Measurements from ENCODE around the gene TMTC2.

The TMTC2 gene

GRCh38 chr12:83016991-83017390 lies 330.3 kb downstream of the TMTC2 start:
- Histone ChIP-seq H3K9me3 (ENCODE audit: insufficient read depth, low read length) (no peaks in the 10 kb centered on the region), H3K79me2 (ENCODE audit: low read length) (no peaks in the 10 kb centered on the region), H3K4me3 (ENCODE audit: low read length) (no peak overlapping the region), H4K20me1 (ENCODE audit: insufficient read depth, low read length) (no peaks in the 10 kb centered on the region), H3K4me1 (ENCODE audit: low read length) (no peaks in the 10 kb centered on the region), H3K9ac (ENCODE audit: low read length) (no peak overlapping the region), H3K4me2 (ENCODE audit: low read length) (no peak overlapping the region), H3K27ac (ENCODE audit: low read length) (no peak overlapping the region), H2AFZ (ENCODE audit: low read depth, low read length) (no peak overlapping the region), H3K36me3 (replicated peaks; ENCODE audit: low read depth, low read length) (no peaks in the 10 kb centered on the region), H3K27me3 (ENCODE audit: low read depth, low read length) (no peaks in the 10 kb centered on the region)
- TF ChIP-seq CTCF (IDR thresholded peaks at IDR 0.05; ENCODE audit: low read depth, low read length) (no peak), EZH2phosphoT487 (IDR thresholded peaks at IDR 0.05; ENCODE audit: low read depth) (no peak)

GRCh38 chr12:83018088-83018487 lies 331.4 kb downstream of the TMTC2 start:
- Histone ChIP-seq H3K79me2 (ENCODE audit: low read length) (no peaks in the 10 kb centered on the region), H3K36me3 (replicated peaks; ENCODE audit: low read depth, low read length) (no peaks in the 10 kb centered on the region), H3K27me3 (ENCODE audit: low read depth, low read length) (no peaks in the 10 kb centered on the region), H3K9ac (ENCODE audit: low read length) (no peak overlapping the region), H3K9me3 (ENCODE audit: insufficient read depth, low read length) (no peaks in the 10 kb centered on the region), H2AFZ (ENCODE audit: low read depth, low read length) (no peak overlapping the region), H3K27ac (ENCODE audit: low read length) (no peak overlapping the region), H4K20me1 (ENCODE audit: insufficient read depth, low read length) (no peaks in the 10 kb centered on the region), H3K4me3 (ENCODE audit: low read length) (no peak overlapping the region), H3K4me2 (ENCODE audit: low read length) (no peak overlapping the region), H3K4me1 (ENCODE audit: low read length) (no peaks in the 10 kb centered on the region)
- TF ChIP-seq CTCF (IDR thresholded peaks at IDR 0.05; ENCODE audit: low read depth, low read length) (no peak), EZH2phosphoT487 (IDR thresholded peaks at IDR 0.05; ENCODE audit: low read depth) (no peak)

- no peaks in the 10 kb centered on the region for H4K20me1 ChIP-seq (ENCODE audit: insufficient read depth, low read length)
- H3K27me3 ChIP-seq (ENCODE audit: low read depth, low read length) = no peaks in the 10 kb centered on the region
- no peak overlapping the region for H3K4me2 ChIP-seq (ENCODE audit: low read length)
- H3K79me2 ChIP-seq (ENCODE audit: low read length) = no peaks in the 10 kb centered on the region
- H2AFZ ChIP-seq (ENCODE audit: low read depth, low read length) = no peak overlapping the region
- H3K4me1 ChIP-seq (ENCODE audit: low read length) = no peaks in the 10 kb centered on the region
- no peak for TF ChIP-seq CTCF (IDR thresholded peaks at IDR 0.05; ENCODE audit: low read depth, low read length)
- TF ChIP-seq EZH2phosphoT487 (IDR thresholded peaks at IDR 0.05; ENCODE audit: low read depth) = no peak
- H3K4me3 ChIP-seq (ENCODE audit: low read length) = no peak overlapping the region
- H3K9ac ChIP-seq (ENCODE audit: low read length) = no peak overlapping the region
- H3K27ac ChIP-seq (ENCODE audit: low read length) = no peak overlapping the region
- H3K36me3 ChIP-seq (replicated peaks; ENCODE audit: low read depth, low read length) = no peaks in the 10 kb centered on the region
- no peaks in the 10 kb centered on the region for H3K9me3 ChIP-seq (ENCODE audit: insufficient read depth, low read length)
Measured at GRCh38 chr12:83027021-83027723, 340.5 kb downstream of the TMTC2 start.

GRCh38 chr12:83031196-83031595 lies 344.5 kb downstream of the TMTC2 start:
- no peak overlapping the region for H3K27ac ChIP-seq (ENCODE audit: low read length)
- no peaks in the 10 kb centered on the region for H4K20me1 ChIP-seq (ENCODE audit: insufficient read depth, low read length)
- no peaks in the 10 kb centered on the region for H3K4me1 ChIP-seq (ENCODE audit: low read length)

More at GRCh38 chr12:83031196-83031595, 344.5 kb downstream of the TMTC2 start:
- H3K9me3 ChIP-seq (ENCODE audit: insufficient read depth, low read length) = no peaks in the 10 kb centered on the region
- TF ChIP-seq CTCF (IDR thresholded peaks at IDR 0.05; ENCODE audit: low read depth, low read length) (no peak), EZH2phosphoT487 (IDR thresholded peaks at IDR 0.05; ENCODE audit: low read depth) (no peak)
- no peaks in the 10 kb centered on the region for H3K79me2 ChIP-seq (ENCODE audit: low read length)
- H3K4me3 ChIP-seq (ENCODE audit: low read length) = no peak overlapping the region
- H3K27me3 ChIP-seq (ENCODE audit: low read depth, low read length) = no peaks in the 10 kb centered on the region
- no peak overlapping the region for H2AFZ ChIP-seq (ENCODE audit: low read depth, low read length)
- no peak overlapping the region for H3K4me2 ChIP-seq (ENCODE audit: low read length)
- no peak overlapping the region for H3K9ac ChIP-seq (ENCODE audit: low read length)
- no peaks in the 10 kb centered on the region for H3K36me3 ChIP-seq (replicated peaks; ENCODE audit: low read depth, low read length)
